Peyer's patch (tissue), 4 donors: ENCODE measurements around the gene RAPGEF2.

Experiments
- CTCF ChIP-seq, 6 experiments: fragments of 450-650 bp in 4 of 6; fragments of 200-600 bp in 2 of 6; sonication (generic) in 1 of 6; IDR thresholded peaks; one replicate each; pipeline ENCODE4 v1.5.1; 2017 to 2019; ENCODE audit warnings: antibody characterized with exemption in 6 of 6, mild to moderate bottlenecking in 3 of 6, moderate library complexity in 1 of 6
- POLR2A ChIP-seq, 2 donors: fragments of 450-650 bp; IDR thresholded peaks; one replicate each; pipeline ENCODE4 v1.5.1; 2017; ENCODE audit warnings: antibody characterized with exemption in 2 of 2, mild to moderate bottlenecking in 2 of 2, moderate library complexity in 2 of 2

- TF ChIP-seq POLR2A (IDR thresholded peaks at IDR 0.05), result no peak
- no peak for TF ChIP-seq CTCF (IDR thresholded peaks at IDR 0.05)
Measured at GRCh38 chr4:159317203-159317602, 214.3 kb downstream of the RAPGEF2 start.
